ENCODE data around the gene IL1R1. TPM values are rescaled to one million over a fixed set of nuclear protein-coding genes. Genes with fewer than 3 reads are reported as not detected.
A peak's percentile ranks its signal among the peaks of the same experiment; 100 is the strongest.

Gene IL1R1
- total and polyA plus RNA-seq, 10 of the 15 experiments (the other 5 are each of a cell fraction or from before 2014, with no cell fraction given): 0.17 to 13.2 (median 0.53) TPM

- no peak overlapping the region for H3K4me2 ChIP-seq (ENCODE audit: control insufficient read depth, insufficient read depth)
- TF ChIP-seq ZNF592 (IDR thresholded peaks at IDR 0.05) (no peak), ZBTB33 (IDR thresholded peaks at IDR 0.05) (0 out of 2 replicates have a peak, but pooled peaks have one; percentile 39)
- POLR2A ChIA-PET: interaction anchor here (0.7 to 3.9 kb wide), 5 partner anchors 17 to 77 kb away, joined by 4 to 35 read pairs (median 12); no protein-coding TSS in a partner anchor
- no peak overlapping the region for H3K9ac ChIP-seq (ENCODE audit: control insufficient read depth, insufficient read depth, low read length)
- DNase-seq (ENCODE audit: low read depth, low spot score) (no peak), ATAC-seq (no peak), FAIRE-seq (no peak)
- WGBS (ENCODE audit: insufficient coverage, insufficient replicate concordance, low lambda C conversion rate, missing lambda C conversion rate): 59% methylated on average over 8 of the region's 8 CpGs
- H3K4me3 ChIP-seq: no peak overlapping the region
- CTCF ChIA-PET: interaction anchor here (1.1 to 3.9 kb wide), 5 partner anchors 12 to 83 kb away, joined by 5 to 31 read pairs (median 8); no protein-coding TSS in a partner anchor
- no peaks in the 10 kb centered on the region for H3K79me2 ChIP-seq (ENCODE audit: control insufficient read depth, insufficient read depth, low read length)
- H4K20me1 ChIP-seq (ENCODE audit: control insufficient read depth, insufficient read depth): no peaks in the 10 kb centered on the region
- intact Hi-C loops (cut with micrococcal nuclease; ENCODE audit: unreplicated experiment): no loop called here
- no TSS peak for BruUV-seq (replicated peaks)
- no peaks in the 10 kb centered on the region for H3K4me1 ChIP-seq (ENCODE audit: control insufficient read depth, insufficient read depth, low read length)
- in situ Hi-C loops (cut with MboI): no loop called here
- H3K27me3 ChIP-seq (replicated peaks in 1 of 2; ENCODE audit: control insufficient read depth in 2 of 2, insufficient read depth in 2 of 2, low read length in 1 of 2): no peaks in the 10 kb centered on the region
- SMC1A ChIA-PET (ENCODE audit: uncharacterized antibody, unreplicated experiment): interaction anchor here (1.3 to 4.2 kb wide), 7 partner anchors 11 to 136 kb away, joined by 4 to 80 read pairs (median 32); no protein-coding TSS in a partner anchor
- H3K9me3 ChIP-seq (replicated peaks; ENCODE audit: control insufficient read depth, insufficient read depth, low read length): no peaks in the 10 kb centered on the region; the same call in 1 of the 3 replicates
- H3K27ac ChIP-seq (ENCODE audit: control insufficient read depth, insufficient read depth): no peak overlapping the region
- no peak overlapping the region for H2AFZ ChIP-seq (ENCODE audit: control insufficient read depth, low read depth, low read length)
- RAD21 ChIA-PET (ENCODE audit: unreplicated experiment): interaction anchor here (1.2 to 9.0 kb wide), 9 partner anchors 9 to 137 kb away, joined by 3 to 115 read pairs (median 14); no protein-coding TSS in a partner anchor
- no peaks in the 10 kb centered on the region for H3K36me3 ChIP-seq (ENCODE audit: control insufficient read depth in 2 of 2, insufficient read depth in 2 of 2, low read length in 1 of 2)
Observed at GRCh38 chr2:102103284-102103683, 39.3 kb upstream of the IL1R1 start.
